GM18868 (cell line): ENCODE results near the gene AKAP10.
"Not testable (repeated sequence)": the region's sequence is repeated elsewhere in the genome, so short reads cannot be mapped to it uniquely, and the experiment has no call there.

Experiments
- ATAC-seq: cut with Tn5 transposase; IDR thresholded peaks from one replicate; pipeline ENCODE4 v1.9.1; 2021; ENCODE audit warnings: mild to moderate bottlenecking, moderate library complexity; ENCODE audit not compliant: unreplicated experiment

AKAP10 gene

DNA sequence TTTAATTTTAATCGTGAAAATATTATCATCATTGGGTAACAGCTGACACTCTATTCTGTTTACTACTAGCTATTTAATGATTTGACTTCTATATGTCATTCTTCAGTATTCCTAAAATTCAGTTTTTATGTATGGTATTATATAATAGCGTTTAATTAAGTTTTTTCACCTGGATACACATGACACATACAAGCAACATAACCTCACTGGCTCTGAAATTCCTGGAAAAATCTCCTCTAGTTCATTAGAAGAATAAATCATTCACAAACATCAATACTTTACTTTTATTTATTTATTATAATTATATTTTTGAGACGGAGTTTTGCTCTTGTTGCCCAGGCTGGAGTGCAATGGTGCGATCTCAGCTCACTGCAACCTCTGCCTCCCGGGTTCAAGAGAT is 44.0 kb downstream of the AKAP10 start:
- ATAC-seq = no peak

DNA sequence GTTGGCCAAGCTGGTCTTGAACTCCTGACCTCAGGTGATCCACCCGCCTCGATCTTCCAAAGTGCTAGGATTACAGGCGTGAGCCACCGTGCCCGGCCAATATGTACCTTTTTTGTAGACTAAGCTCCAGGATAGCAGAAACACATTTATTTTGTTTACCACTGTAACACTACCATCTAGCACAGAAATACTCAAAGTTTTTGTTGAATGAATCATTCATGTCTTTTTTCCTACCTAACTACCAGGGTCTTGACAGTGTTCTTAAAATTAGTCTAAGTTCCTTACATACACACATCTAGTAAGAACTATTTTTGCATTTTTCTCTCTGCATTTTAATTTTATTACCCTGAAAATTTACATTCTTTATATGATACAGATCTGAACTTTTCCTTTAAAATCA is 44.4 kb downstream of the AKAP10 start:
- ATAC-seq = no peak

DNA sequence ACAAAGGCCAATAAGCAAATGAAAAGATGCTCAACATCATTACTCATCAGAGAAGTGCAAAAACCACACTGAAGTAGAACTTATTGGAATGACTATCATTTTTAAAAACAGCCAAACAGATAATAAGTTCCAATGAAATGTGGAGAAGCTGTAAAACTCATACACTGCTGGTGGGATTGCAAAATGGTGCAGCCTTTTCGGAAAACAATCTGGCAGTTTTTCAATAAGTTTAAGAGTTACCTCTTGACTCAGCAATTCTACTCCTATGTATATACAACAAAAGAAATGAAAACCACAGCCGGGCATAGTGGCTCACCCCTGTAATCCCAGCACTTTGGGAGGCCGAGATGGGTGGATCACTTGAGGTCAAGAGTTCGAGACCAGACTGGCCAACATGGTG is 49.3 kb downstream of the AKAP10 start:
- ATAC-seq = no peak

DNA sequence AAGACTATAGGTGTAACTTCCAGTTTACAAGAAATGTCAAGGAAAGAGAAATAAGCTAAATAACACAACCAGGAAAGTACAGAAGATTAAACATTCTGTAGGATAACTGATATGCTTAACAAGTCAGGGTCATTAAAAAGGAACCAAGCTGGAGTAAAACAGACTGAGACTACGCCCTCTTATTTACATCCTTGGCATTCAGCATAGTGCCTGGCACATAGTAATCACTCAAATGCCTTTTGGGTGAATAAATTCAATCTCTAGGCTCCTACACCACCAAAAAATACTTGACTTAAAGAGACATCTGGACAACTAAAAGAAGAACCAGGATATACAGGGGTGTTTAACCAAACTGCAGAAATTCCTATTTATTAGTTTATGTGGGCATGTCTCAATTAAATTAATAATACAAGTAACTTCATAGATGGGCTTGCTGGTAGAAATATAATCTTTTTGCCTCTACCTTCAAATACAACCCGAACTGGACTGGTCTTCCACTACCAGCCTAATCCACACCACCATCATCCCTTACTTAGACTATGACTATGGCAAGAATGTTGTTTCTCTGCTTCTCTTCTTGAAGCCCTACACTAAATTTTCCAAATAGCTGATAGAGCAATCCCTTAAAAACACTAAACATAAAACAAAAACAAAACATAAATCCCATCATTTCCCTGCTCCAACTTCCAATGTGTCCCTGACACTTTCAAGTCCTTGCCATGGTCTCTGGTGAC is 62.2 kb downstream of the AKAP10 start:
- no peak for ATAC-seq

DNA sequence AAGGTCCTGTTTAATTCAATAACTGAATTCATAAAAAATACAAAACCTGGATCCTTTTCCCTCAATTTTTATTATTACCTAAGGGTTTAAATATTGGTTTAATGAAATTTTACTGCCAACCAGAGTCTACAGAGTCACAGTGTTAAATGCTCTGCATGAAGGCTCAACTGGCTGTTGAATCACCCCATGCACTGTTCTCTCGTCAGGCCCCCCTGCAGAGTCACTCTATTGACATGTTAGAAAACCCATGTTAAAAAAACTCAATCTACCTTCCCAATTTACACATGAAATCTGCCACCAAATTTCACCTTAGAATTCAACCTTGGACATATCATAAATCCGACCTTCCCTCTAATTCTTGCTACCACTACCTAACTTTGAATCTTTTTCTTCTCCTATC is 66.6 kb downstream of the AKAP10 start:
- ATAC-seq = no peak

DNA sequence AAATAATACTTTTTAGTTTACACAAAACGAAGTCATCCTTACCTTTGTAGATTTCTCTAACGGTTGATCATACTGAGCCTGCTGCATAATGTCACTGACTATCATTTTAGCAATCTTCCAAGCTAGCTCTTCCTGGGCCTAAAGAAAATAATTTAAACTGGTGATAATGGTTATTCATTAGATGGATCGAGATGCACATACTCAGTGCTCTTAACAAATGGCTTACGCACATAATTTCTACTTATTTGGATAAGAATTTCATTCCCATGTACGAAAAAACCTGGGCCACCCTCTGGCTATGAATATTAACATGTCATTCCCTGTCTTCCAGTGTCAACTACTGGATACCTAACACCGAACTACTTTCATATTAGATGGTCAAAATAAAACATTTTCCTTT is 68.5 kb downstream of the AKAP10 start:
- no peak for ATAC-seq

DNA sequence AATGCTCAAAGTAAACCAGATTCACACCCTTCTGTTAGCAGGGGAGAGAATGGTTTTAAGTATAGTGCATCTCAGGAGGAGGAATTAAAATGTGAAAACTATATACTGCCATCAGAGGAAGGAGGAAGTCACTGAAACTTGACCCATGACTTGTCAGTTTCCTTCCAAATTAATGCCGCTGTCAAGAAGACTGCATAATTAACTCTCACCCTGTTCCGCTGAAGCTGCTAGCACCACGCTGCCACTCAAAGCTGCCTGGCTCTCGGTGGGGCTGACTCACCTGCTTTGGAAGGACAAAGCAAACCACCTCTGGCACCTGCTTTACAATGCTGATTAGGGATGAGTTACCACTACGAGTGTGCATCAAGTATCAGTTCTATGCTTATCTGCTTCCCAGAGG is 72.1 kb downstream of the AKAP10 start:
- no peak for ATAC-seq

DNA sequence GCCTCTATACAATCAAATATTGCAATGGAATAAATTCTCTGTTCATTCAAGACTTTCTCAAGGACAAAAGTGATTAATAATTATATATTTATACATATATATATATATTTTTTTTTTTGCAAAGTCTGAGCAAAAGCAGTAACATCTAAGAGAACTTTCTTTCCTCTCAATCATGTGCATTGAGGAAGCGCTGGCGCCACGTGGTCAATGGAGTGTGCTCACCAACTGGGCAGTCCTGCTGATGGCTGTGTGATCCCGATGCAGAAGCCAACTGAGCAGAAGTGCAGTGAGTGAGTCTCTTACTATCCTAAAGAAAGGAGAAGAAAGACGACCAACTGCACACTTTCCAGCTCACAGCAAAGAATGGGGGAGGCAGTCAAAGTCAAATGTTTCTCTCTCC is 72.7 kb downstream of the AKAP10 start:
- ATAC-seq = no peak

DNA sequence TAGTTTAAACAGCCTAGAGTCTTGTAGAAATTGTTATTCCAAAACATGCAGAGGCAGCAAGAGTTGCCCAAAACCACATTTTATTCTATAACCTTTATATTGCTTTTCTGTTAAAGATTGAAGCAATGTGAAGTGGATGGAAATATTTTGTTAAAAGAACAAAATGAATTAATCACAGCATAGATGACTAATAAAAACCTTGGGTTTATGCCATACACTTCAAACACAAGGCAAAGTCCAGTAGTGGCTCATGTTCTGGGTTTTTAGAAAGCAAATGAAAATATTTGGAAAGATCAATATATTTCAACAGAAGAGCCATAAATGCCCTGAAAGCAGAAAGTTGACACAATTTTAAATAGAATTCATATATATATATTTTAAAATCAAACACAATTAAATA is 73.2 kb downstream of the AKAP10 start:
- ATAC-seq = no peak

DNA sequence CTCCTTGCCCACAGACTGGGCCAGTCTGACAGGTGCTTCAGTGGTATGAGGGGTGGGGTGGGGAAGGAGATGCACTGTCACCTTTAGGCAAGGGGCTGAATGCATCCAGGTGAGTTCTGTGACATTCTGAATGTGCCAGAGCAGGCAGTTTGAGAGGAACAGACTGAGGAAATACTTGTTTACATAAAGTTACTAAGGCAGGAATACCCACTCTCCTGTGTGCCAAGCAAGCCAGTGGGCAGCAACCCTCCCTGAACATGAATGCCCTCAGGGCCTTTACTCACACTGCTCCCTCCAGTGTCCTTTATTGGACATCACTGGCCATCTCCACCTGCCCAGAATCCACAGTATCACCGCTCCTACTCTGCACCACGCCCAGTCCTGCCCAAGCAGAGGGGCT is 76.8 kb downstream of the AKAP10 start:
- ATAC-seq = no peak

DNA sequence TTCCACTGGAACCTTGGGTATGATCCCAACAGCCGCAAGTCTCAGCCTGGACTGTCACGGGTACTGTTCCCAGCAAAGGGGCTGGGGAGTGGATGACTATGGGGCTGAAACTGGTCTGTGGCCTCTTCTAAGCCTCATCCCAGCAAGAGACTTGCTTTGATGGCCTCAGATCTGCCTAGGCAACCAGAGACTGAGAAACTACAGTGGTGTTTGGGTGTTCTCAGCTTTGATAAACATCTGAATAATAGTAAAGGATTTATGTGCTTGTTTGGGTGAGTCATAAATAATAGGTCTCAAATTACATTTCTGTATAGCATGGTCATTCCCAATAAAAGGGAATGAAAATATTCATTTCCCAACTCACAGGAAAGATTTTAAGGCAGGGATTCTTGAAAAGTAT is 79.7 kb downstream of the AKAP10 start:
- no peak for ATAC-seq

DNA sequence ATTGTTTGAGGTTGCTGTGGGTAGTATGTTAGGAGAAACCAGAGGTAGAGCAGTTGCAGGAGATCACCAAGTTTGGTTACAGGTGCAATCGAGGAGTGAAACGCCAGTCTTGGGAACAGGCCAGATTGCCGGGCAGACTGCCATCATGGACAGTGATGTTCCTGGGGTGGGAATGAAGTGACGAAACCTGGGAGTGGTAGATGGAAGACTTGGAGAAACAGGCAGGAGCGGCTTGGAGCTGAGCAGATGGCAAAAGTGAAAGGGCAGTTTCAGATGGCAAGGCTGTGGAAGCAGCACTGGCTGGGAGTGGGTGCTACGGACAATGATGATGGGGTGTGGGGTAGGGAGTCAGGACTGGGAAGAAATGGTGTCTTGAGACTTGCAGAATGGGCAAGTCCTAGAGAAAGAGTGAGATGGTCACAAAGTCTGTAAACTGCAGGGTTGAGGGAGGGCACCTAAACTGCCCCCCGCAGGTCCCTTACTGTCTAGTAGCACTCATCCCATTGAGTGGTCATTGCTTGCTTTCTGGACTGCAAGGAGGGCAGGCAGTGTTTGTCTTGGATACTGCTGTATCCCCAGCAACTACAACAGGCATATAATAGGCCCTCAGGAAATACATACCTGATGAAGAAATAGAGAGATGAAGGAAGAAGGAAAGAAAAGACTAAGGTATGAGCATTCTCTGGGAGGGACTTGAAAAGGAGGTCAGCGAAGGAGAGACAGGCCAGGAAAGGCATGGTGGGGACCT is 80.4 kb downstream of the AKAP10 start:
- no peak for ATAC-seq

DNA sequence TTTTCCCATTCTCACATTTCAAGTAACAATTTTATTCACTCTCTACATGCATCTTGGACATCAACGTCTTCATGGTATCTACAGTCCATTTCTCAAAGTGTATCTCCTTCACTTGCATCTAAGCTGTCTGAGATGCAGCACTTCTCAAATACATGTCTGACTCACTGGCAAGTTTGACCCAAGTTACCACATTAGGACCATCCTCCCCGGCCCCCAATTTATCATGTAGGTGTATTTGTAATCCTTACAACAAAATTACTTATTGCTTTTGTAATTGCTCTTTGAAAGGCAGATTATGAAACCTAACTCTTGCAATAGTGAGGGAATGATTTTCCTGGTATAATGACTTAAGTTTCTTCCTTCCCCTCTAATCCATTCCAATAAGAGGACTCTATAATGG is 80.9 kb downstream of the AKAP10 start:
- ATAC-seq = no peak

DNA sequence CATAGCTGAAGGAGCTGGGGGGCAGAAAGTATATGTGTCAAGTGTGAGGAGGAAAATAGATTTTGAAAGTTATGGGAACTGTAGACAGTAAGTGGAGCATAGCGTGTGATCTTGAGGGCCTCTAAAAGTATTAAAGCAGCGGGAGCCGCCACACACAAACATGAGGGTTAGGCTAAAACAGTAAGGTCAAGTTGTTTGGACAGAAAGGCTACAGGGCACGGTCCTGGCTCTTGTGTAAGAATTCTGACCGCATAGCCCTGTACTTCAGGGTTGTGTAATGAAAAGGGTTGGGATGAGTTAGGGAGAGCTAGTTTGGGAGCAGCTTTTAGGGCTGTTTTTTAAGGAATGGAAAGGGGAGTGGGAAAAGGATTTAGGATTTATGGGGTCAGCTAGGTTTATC is 87.1 kb downstream of the AKAP10 start:
- not testable (repeated sequence) for ATAC-seq

DNA sequence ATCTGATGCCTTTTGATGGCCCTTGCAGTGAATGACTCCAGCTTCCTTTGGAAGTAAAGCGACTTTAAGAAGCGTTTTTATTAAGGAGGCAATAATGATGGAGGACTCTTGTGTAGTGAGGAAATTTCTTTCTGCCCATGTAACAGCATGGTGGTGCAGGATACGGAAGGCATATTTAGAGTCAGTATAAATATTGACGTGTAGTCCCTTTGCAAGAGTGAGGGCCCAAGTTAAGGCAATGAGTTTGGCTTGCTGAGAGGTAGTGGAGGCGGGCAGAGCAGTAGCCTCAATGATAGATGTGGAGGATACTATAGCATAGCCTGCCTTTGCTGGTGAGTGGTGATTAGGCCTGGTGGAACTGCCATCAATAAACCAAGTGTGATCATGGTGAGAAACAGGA is 87.6 kb downstream of the AKAP10 start:
- ATAC-seq = not testable (repeated sequence)

DNA sequence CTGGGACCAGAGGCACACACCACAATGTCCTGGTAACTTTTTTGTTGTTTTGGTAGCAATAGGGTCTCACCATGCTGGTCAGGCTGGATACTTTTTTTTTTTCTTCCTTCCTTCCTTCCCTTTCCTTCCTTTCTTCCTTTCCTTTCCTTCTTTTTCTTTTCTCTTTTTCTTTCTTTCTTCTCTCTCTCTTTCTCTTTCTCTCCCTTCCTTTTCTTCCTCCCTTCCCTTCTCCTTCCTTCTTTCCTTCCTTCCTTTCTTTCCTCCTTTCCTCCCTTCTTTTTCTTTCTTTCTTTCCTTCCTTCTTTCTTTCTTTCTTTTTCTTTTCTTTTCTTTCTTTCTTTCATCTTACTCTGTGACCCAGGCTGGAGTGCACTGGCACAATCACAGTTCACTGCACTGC is 91.5 kb downstream of the AKAP10 start:
- ATAC-seq = no peak

DNA sequence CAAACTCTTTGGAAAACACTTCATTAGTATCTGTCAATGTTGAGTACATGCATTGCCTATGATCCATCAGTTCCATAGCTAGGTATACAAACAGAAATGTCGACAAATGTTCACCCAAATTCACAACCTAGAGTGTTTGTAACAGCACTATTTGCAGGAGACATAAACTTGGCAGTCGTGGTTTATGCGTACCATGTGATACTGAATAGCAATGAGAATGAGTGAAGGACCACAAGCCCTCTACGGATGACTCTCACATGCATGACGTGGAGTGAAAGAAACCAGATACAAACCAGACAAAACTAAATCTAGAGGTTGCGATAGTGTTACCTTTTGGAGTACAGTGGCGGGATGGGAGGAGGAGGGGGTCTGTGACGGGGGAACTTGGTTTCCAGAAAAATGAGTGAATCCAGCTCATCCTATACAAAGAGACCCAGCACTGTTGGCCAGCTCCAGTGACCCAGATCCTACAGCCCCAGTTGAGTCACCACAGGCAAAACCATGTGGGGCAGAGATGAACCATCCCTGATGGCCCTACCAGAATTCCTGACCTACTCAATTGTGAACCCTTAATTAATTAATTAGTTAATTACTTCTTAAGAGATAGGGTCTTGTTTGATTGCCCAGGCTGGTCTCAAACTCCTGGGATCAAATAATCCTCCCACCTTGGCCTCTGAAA is 94.0 kb downstream of the AKAP10 start:
- ATAC-seq = no peak

DNA sequence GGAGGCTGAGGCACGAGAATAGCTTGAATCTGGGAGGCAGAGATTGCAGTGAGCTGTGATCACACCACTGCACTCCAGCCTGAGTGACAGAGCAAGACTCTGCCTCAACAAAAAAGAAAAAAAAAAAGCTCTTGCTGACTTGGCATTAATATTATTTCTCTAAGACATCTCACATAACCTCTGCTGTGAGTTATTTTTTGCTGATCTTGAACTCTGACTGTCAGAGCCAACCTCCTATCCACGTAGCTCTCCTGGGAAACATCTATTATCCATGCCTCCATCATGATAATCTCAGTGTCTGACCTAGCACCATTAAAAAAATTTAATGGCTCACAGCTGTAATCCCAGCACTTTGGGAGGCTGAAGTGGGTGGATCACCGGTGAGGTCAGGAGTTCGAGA is 97.2 kb downstream of the AKAP10 start:
- ATAC-seq = no peak

DNA sequence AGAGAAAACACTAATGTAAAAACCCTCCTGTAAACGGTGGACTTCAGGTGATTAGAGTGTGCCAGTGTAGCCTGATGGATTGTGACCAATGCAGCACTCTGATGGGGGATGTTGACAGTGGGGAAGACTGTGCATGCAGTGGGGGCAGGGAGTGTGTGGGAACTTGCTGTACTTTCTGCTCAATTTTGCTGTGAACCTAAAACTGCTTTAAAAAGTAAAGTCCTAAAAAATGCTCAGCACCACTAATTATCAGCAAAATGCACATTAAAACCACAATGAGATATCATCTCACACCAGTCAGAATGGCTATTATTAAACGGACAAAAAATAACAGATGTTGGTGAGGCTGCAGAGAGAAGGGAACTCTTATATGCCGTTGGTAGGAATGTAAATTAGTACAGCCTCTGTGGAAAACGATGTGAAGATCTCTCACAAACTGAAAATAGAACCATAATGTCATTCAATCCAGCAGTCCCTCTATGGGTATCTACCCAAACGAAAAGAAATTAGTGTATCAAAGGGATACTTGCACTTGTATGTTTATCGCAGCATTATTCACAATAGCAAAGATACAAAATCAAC is 100.2 kb downstream of the AKAP10 start:
- no peak for ATAC-seq

DNA sequence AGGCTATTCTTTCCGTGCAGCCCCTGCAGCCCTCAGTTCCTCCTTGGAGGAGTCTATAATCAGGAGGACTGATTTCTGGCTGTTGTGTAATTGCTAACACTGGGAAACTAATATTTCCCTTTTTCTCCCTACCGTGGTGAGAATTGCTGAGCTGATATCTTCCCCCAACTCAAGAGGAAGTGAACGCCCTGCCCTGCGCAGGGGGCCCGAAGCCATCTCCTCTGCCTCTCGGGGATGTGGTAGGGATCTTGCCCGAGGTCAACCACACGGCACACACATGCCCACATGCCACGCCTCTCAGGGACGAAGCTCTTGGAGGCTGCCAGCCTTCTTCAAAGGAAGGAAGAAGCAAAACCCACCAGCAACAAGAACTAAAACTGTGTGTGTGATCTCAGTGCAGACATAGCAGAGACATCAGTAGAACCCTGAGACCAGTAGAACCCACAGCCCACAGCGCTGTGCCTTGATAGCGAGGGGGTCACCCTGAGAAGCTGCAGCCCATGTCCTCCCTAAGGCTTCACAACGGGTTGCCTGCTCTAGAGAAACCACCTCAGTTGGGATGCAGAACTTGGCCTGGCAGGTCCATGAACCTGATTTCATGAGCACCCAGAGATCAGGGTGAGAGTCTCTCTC is 101.0 kb downstream of the AKAP10 start:
- no peak for ATAC-seq

DNA sequence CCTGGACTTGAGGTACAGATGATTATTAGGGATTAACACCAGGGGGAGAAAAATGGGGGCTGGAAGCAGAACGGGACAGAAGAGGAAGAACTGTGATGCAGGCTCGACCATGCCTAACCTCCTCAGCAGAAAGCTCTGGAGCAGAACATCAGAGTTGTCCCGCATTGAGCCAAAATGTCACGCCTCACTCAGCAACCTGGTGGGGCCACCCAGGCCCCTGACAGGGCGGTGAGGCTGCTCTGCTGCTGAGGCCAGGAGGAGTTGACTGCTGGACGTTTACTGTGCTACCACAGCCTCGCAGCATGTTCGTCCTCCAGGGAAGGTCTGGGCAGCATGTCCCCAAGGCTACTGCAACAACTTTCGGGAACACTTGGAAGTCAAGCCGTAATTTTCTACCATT is 103.4 kb downstream of the AKAP10 start:
- no peak for ATAC-seq
